Stimulated activated CD4-positive, alpha-beta T cell treated with anti-CD3 and anti-CD28 coated beads, TNF-alpha, amount 100 ng/mL, for 1 hour (primary cell): ENCODE results near the gene ERBIN.

Source experiments
- DNase-seq, 3 donors: peaks; one replicate each; pipeline ENCODE4 v3.0.0-alpha.2; 2020; ENCODE audit warnings: low read depth in 3 of 3, low spot score in 1 of 3

ERBIN gene

DNA sequence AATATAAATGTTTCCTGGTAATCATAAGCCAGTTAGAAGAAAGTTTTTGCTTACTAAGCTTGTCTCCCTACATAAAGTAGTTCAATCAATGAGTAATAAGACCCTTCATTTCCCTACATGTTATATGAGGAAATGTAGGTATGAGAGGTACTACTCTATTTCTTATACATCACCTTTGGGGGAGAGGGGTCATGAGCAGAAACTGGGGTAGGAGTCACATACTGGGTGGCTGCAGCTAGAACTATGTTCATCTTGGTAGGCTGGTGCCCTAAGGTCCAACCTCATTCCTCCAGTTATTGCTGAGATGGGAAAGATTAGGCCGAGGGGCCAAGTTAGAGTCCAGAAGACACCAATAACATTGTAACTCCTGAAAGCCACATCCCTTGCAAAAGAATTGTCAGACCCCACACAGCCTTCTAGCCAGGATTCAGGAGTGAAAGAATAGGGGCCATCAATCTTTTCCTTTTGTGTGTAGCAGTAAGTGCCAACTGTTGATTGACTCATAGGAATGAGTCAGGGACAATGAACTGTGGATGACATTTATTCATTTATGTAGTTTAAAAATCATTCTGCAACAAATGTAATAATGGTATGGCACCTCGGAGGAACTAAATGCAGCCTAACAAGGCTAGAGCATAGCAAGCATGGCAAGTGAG is 196.1 kb downstream of the ERBIN start:
- no peak for DNase-seq

DNA sequence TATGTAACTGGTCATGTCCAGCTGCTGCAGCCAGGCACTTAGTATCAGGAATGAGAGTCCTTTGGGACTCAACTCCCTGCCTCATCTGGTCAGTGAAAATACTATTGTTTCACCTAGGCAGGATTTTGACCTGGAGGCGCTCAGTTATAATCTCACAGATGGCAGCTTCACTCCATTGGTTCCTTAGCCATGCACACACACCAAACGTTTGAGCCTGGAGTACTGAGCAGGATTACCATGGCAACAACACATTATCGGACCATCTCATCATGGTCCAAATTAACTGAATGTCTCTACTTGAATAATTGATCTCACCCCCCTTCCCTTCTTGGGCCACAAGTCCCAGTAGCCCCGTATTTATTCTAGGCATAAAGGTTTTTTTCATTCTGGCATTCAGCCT is 202.8 kb downstream of the ERBIN start:
- no peak for DNase-seq

GRCh38 chr5:66130493-66130892 is 204.1 kb downstream of the ERBIN start:
- DNase-seq = no peak
